Lung (tissue), 12 donors: Measurements from ENCODE around the gene OXCT1. TPM values are rescaled to one million over a fixed set of nuclear protein-coding genes. Genes with fewer than 3 reads are reported as not detected.

Experiments used
- ATAC-seq: fragments of 200-7000 bp; cut with Tn5 transposase; one replicate; pipeline ENCODE4 v1.9.1; 2020; ENCODE audit warnings: moderate number of reproducible peaks; ENCODE audit not compliant: insufficient read depth, low FRiP score
- DNase-seq, 3 donors: peaks; one replicate each; pipeline ENCODE4 v3.0.0-alpha.2; 2013 to 2017
- H3K27ac ChIP-seq, 2 donors: one replicate each; pipeline ENCODE4 v1.5.1; 2013; ENCODE audit warnings: mild to moderate bottlenecking in 2 of 2, moderate library complexity in 2 of 2, control low read depth in 1 of 2, inconsistent platforms in 1 of 2, low read depth in 1 of 2, low read length in 1 of 2
- H3K27me3 ChIP-seq, 3 donors: one replicate each; pipeline ENCODE4 v1.5.1; 2013; ENCODE audit warnings: low read length in 2 of 3; ENCODE audit not compliant: control insufficient read depth in 3 of 3, insufficient read depth in 3 of 3
- H3K36me3 ChIP-seq, 4 donors: one replicate each; pipeline ENCODE4 v1.5.1; 2013; ENCODE audit warnings: low read length in 4 of 4, mild to moderate bottlenecking in 1 of 4, moderate library complexity in 1 of 4; ENCODE audit not compliant: control insufficient read depth in 4 of 4, insufficient read depth in 4 of 4
- H3K4me1 ChIP-seq, 5 donors: one replicate each; pipeline ENCODE4 v1.5.1; 2013; ENCODE audit warnings: low read length in 5 of 5, mild to moderate bottlenecking in 2 of 5, moderate library complexity in 1 of 5; ENCODE audit not compliant: control insufficient read depth in 5 of 5, insufficient read depth in 5 of 5
- H3K4me3 ChIP-seq: one replicate; pipeline ENCODE4 v1.5.1; 2013; ENCODE audit warnings: mild to moderate bottlenecking, control low read depth, moderate library complexity
- H3K9ac ChIP-seq, 2 donors: one replicate each; pipeline ENCODE4 v1.5.1; 2013; ENCODE audit warnings: low read length in 2 of 2, control low read depth in 1 of 2; ENCODE audit not compliant: insufficient read depth in 1 of 2
- H3K9me3 ChIP-seq, 4 donors: one replicate each; pipeline ENCODE4 v1.5.1; 2013; ENCODE audit warnings: low read length in 3 of 4, mild to moderate bottlenecking in 1 of 4, moderate library complexity in 1 of 4; ENCODE audit not compliant: control insufficient read depth in 4 of 4, insufficient read depth in 3 of 4
- CTCF ChIP-seq: IDR thresholded peaks from 2 replicates; pipeline ENCODE4 v1.5.1; 2012; ENCODE audit warnings: mild to moderate bottlenecking; ENCODE audit errors: control extremely low read depth, extremely low read depth
- WGBS, 2 donors: extraction: QIAGEN DNeasy Blood & Tissue Kit; methylation state at CpG; one replicate each; pipeline ENCODE4 v1.1.7; 2013; 5-methylcytosine and 5-hydroxymethylcytosine counted together
- polyA plus RNA-seq, 2 donors: library from polyadenylated mRNA; stranded (reverse); fragments of 200-250 nt; gene quantifications; one replicate each; pipeline ENCODE4 v1.2.1, GENCODE V29; 2013
- total RNA-seq, 2 donors: library from RNA; depleted of rRNA in 1 of 2; stranded (reverse); fragments of >200 nt in 1 of 2; gene quantifications; one replicate each; pipeline ENCODE4 v1.2.1, GENCODE V29; 2014 to 2021
- donor health status: control.
- donor health status: control.
- donor health status: Bipolar disorder and iron deficiency.
- donor health status: healthy.
- donor health status: DM: yes; HTN: yes; CAD: no.

The OXCT1 gene
- total and polyA plus RNA-seq, 4 donors: 6.7 to 17.3 (median 12.7) TPM

GRCh38 chr5:41778410-41778809 lies 91.8 kb downstream of the OXCT1 start:
- no peak overlapping the region for H3K9ac ChIP-seq
- no peaks in the 10 kb centered on the region for H3K36me3 ChIP-seq
- no peak for ATAC-seq
- no peak for TF ChIP-seq CTCF
- H3K27me3 ChIP-seq: no peaks in the 10 kb centered on the region
- H3K4me3 ChIP-seq: no peak overlapping the region
- H3K27ac ChIP-seq: no peak overlapping the region
- no peak for DNase-seq
- WGBS, 2 donors: 97 to 99% methylated on average over 3 of the region's 3 CpGs
- no peaks in the 10 kb centered on the region for H3K9me3 ChIP-seq
- H3K4me1 ChIP-seq: no peaks in the 10 kb centered on the region

DNA sequence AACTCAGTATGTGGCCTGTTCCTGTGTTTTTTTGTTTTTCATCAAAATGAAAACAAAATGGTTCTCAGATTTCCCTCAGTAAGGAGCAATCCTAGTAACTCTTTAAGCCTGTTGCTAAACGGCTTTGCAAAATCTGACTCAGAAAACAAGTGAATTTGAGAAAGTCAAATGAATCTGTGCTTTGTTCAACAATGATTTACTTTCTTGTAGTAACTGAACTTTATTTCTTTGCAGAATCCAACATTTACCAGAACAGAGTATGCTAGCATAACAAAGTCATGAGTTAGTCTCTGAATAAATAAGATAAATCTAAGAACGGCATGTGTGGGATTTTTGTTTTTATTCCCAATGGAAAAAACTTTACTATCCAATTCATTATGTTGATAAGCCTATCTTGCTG lies 93.8 kb downstream of the OXCT1 start:
- no peaks in the 10 kb centered on the region for H3K9me3 ChIP-seq
- WGBS, 2 donors: 89 to 92% methylated on average over 2 of the region's 2 CpGs
- no peak overlapping the region for H3K9ac ChIP-seq
- no peaks in the 10 kb centered on the region for H3K4me1 ChIP-seq
- H3K27ac ChIP-seq: no peak overlapping the region
- DNase-seq (no peak), ATAC-seq (no peak)
- TF ChIP-seq CTCF: no peak
- peaks cover 0 to 2% (median 0%) of the 10 kb centered on the region in 4 donors for H3K36me3 ChIP-seq
- H3K27me3 ChIP-seq: no peaks in the 10 kb centered on the region
- no peak overlapping the region for H3K4me3 ChIP-seq

GRCh38 chr5:41773799-41774198 lies 96.4 kb downstream of the OXCT1 start:
- H3K27me3 ChIP-seq: no peaks in the 10 kb centered on the region
- peaks cover 0 to 2% (median 0%) of the 10 kb centered on the region in 4 donors for H3K36me3 ChIP-seq
- no peak overlapping the region for H3K9ac ChIP-seq
- H3K4me1 ChIP-seq: no peaks in the 10 kb centered on the region
- DNase-seq: no peak
- WGBS, 2 donors: 94 to 95% methylated on average over 1 of the region's 1 CpG
- H3K4me3 ChIP-seq: no peak overlapping the region
- no peaks in the 10 kb centered on the region for H3K9me3 ChIP-seq
- no peak for ATAC-seq
- TF ChIP-seq CTCF: no peak
- H3K27ac ChIP-seq: no peak overlapping the region

DNA sequence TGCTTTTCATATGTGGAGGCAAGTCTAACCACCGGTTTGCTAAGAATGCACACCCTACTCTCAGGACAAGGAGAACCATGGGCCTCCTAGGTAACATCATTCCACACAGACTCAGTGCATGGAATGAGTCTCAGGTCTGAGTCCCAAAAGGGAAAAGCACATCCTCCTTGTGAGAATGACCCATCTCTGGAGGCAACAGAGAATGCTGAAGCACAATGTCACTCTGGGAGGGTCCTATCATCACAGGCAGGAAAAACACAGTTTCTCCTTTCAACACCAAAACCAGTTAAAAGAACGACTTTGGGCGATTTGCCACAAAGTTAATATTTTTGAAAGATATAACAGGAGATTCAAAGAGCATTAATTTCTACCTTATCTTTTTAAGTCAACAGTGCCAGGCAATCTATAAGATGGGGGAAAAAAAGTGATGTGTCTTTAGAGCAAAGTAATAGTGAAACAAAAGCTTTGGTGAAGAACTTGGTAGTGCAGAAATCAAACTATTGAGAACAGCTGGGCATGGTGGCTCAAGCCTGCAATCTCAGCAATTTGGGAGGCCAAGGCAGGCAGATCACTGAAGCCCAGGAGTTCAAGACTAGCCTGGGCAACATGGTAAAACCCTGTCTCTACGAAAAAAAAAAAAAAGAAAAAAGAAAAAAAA lies 97.3 kb downstream of the OXCT1 start:
- no peaks in the 10 kb centered on the region for H3K4me1 ChIP-seq
- H3K4me3 ChIP-seq: no peak overlapping the region
- 90 to 92% methylated on average over 4 of the region's 4 CpGs for WGBS, 2 donors
- H3K27me3 ChIP-seq: no peaks in the 10 kb centered on the region
- H3K9ac ChIP-seq: no peak overlapping the region
- H3K9me3 ChIP-seq: no peaks in the 10 kb centered on the region
- peaks cover 0 to 2% (median 0%) of the 10 kb centered on the region in 4 donors for H3K36me3 ChIP-seq
- H3K27ac ChIP-seq: no peak overlapping the region
- DNase-seq (no peak), ATAC-seq (no peak)
- TF ChIP-seq CTCF: no peak
